Posterior cingulate gyrus (tissue), 11 donors: ENCODE measurements around the gene ONECUT1.
"Not testable (repeated sequence)": the region's sequence is repeated elsewhere in the genome, so short reads cannot be mapped to it uniquely, and the experiment has no call there.

Experiments used
- DNase-seq, 10 donors: peaks; one replicate each; pipeline versions ENCODE4 v3.0.0 to v3.0.0-alpha.2; 2020 to 2021; ENCODE audit warnings: mixed read lengths in 3 of 10
- intact Hi-C: fragments of 100-400 bp; cut with DNase I; formaldehyde crosslinking; loops from one replicate; pipeline ENCODE4 v1.15.1; 2023

Gene ONECUT1

GRCh38 chr15:52790169-52790708, at the start of gene ONECUT1:
Gene ONECUT1, minus strand, starts transcription at chr15:52790336. Its CDS starts 452 bp downstream, at chr15:52789884.
- peak in 2 of 10 donors; percentile 68 to 88 for DNase-seq
- intact Hi-C loops, result no loop called here

- intact Hi-C loops, result no loop called here
- no peak for DNase-seq
Measured at GRCh38 chr15:52834379-52834778, 44.2 kb upstream of the ONECUT1 start.

GRCh38 chr15:52824169-52824942, 34.2 kb upstream of the ONECUT1 start:
- DNase-seq, intact Hi-C loops: not testable (repeated sequence)

GRCh38 chr15:52822475-52822874, 32.3 kb upstream of the ONECUT1 start:
- DNase-seq, result no peak
- intact Hi-C loops, result no loop called here

GRCh38 chr15:52819253-52819652, 29.1 kb upstream of the ONECUT1 start:
- DNase-seq, result no peak
- intact Hi-C loops, result no loop called here

- intact Hi-C loops, DNase-seq: not testable (repeated sequence)
Measured at GRCh38 chr15:52815899-52816298, 25.8 kb upstream of the ONECUT1 start.

- intact Hi-C loops, result no loop called here
Measured at GRCh38 chr15:52808996-52809395, 18.9 kb upstream of the ONECUT1 start.

GRCh38 chr15:52808441-52808840, 18.3 kb upstream of the ONECUT1 start:
- intact Hi-C loops, result no loop called here
- DNase-seq, result no peak

More at GRCh38 chr15:52808996-52809395, 18.9 kb upstream of the ONECUT1 start:
- no peak for DNase-seq

- DNase-seq, result no peak
- intact Hi-C loops, result no loop called here
Measured at GRCh38 chr15:52806284-52806655, 16.1 kb upstream of the ONECUT1 start.

- intact Hi-C loops, result no loop called here
- peak in 3 of 10 donors; percentile 27 to 80 (median 68) for DNase-seq
Measured at GRCh38 chr15:52805351-52806283, 15.5 kb upstream of the ONECUT1 start.

GRCh38 chr15:52804526-52805081, 14.5 kb upstream of the ONECUT1 start:
- intact Hi-C loops, result no loop called here
- peak in 1 of 10 donors; percentile 48 for DNase-seq

GRCh38 chr15:52803467-52804306, 13.6 kb upstream of the ONECUT1 start:
- peak in 2 of 10 donors; percentile 66 to 77 for DNase-seq

GRCh38 chr15:52803108-52803466, 13.0 kb upstream of the ONECUT1 start:
- intact Hi-C loops, result no loop called here

More at GRCh38 chr15:52803467-52804306, 13.6 kb upstream of the ONECUT1 start:
- intact Hi-C loops, result no loop called here

GRCh38 chr15:52802110-52802509, 12.0 kb upstream of the ONECUT1 start:
- DNase-seq, result no peak
- intact Hi-C loops, result no loop called here

More at GRCh38 chr15:52803108-52803466, 13.0 kb upstream of the ONECUT1 start:
- no peak for DNase-seq

- intact Hi-C loops, result no loop called here
- DNase-seq, result peak in 1 of 10 donors; percentile 77
Measured at GRCh38 chr15:52801748-52802085, 11.6 kb upstream of the ONECUT1 start.

- peak in 2 of 10 donors; percentile 49 to 66 for DNase-seq
Measured at GRCh38 chr15:52800828-52801747, 11.0 kb upstream of the ONECUT1 start.

GRCh38 chr15:52799145-52799811, 9.1 kb upstream of the ONECUT1 start:
- intact Hi-C loops, result no loop called here
- DNase-seq, result no peak

More at GRCh38 chr15:52800828-52801747, 11.0 kb upstream of the ONECUT1 start:
- intact Hi-C loops, result no loop called here

GRCh38 chr15:52798529-52799101, 8.5 kb upstream of the ONECUT1 start:
- intact Hi-C loops, result no loop called here
- peak in 1 of 10 donors; percentile 72 for DNase-seq
